HepG2 (cell line): ENCODE measurements around the gene SNRNP27. TPM values are rescaled to one million over a fixed set of nuclear protein-coding genes. Genes with fewer than 3 reads are reported as not detected.

Experiments
- CCAR2 ChIP-seq: fragments of 200-400 bp; formaldehyde crosslinking; optimal IDR thresholded peaks from 2 replicates; pipeline ENCODE3; 2018; ENCODE audit warnings: low read depth, mild to moderate bottlenecking, low read length, moderate library complexity
- FOXA1 ChIP-seq, 2 experiments: fragments of 450-650 bp in 1 of 2; sonication (generic) in 1 of 2; formaldehyde crosslinking in 1 of 2; IDR thresholded peaks; 2 replicates each; pipeline versions ENCODE4 v1.4.0 to v1.6.1; 2016 to 2020; ENCODE audit warnings: missing genetic modification reagents in 1 of 2
- HDAC1 ChIP-seq: sonication (generic); formaldehyde crosslinking; IDR thresholded peaks from 2 replicates; pipeline ENCODE4 v1.5.1; 2020; ENCODE audit warnings: mild to moderate bottlenecking, missing genetic modification reagents
- HNF4G ChIP-seq, 2 experiments: sonication (generic) in 1 of 2; formaldehyde crosslinking in 1 of 2; IDR thresholded peaks; 2 replicates each; pipeline versions ENCODE4 v1.4.0 to v1.6.1; 2011 to 2020; ENCODE audit warnings: borderline replicate concordance in 2 of 2, low read depth in 2 of 2, mild to moderate bottlenecking in 2 of 2, low read length in 1 of 2, missing genetic modification reagents in 1 of 2, moderate library complexity in 1 of 2
- KAT7 ChIP-seq: IDR thresholded peaks from 2 replicates; pipeline ENCODE4 v1.6.1; 2018; ENCODE audit warnings: borderline replicate concordance, missing compliant biosample characterization
- KDM1A ChIP-seq: IDR thresholded peaks from 2 replicates; pipeline ENCODE4 v1.6.1; 2016; ENCODE audit warnings: missing compliant biosample characterization
- NFIC ChIP-seq: IDR thresholded peaks from 2 replicates; pipeline ENCODE4 v1.6.1; 2012; ENCODE audit warnings: mild to moderate bottlenecking, low read length, inconsistent platforms
- POLR2A ChIP-seq, 2 experiments: IDR thresholded peaks; 2 replicates each; pipeline ENCODE4 v1.6.1; 2011; ENCODE audit warnings: low read depth in 2 of 2, low read length in 2 of 2, mild to moderate bottlenecking in 1 of 2, moderate library complexity in 1 of 2; ENCODE audit not compliant: insufficient read depth in 1 of 2
- RAD51 ChIP-seq: fragments of 450-650 bp; IDR thresholded peaks from 2 replicates; pipeline ENCODE4 v1.6.1; 2016; ENCODE audit warnings: borderline replicate concordance
- SAP130 ChIP-seq: IDR thresholded peaks from 2 replicates; pipeline ENCODE4 v1.6.1; 2016; ENCODE audit warnings: low read depth
- SOX5 ChIP-seq: IDR thresholded peaks from 2 replicates; pipeline ENCODE4 v1.6.1; 2016; ENCODE audit warnings: borderline replicate concordance
- THYN1 ChIP-seq: sonication (generic); formaldehyde crosslinking; IDR thresholded peaks from 2 replicates; pipeline ENCODE4 v1.8.1; 2023; ENCODE audit warnings: low read depth, mild to moderate bottlenecking, moderate library complexity, missing genetic modification reagents, borderline replicate concordance
- ZNF343 ChIP-seq: sonication (generic); formaldehyde crosslinking; IDR thresholded peaks from 2 replicates; pipeline ENCODE4 v1.4.0; 2020; ENCODE audit warnings: mild to moderate bottlenecking, missing genetic modification reagents
- ZSCAN31 ChIP-seq: sonication (generic); formaldehyde crosslinking; IDR thresholded peaks from 2 replicates; pipeline ENCODE4 v1.5.0; 2020; ENCODE audit warnings: low read depth, mild to moderate bottlenecking, missing genetic modification reagents
- polyA plus RNA-seq, 8 experiments: library from polyadenylated mRNA; depleted of rRNA in 3 of 8; stranded (reverse) in 7 of 8; unstranded in 1 of 8; fragments of >200 nt; fragmentation: Illumina TruSeq in 4 of 8; extraction: Trizol in 4 of 8; gene quantifications; 2 replicates each; pipeline versions ENCODE4 v1.2.1 to v1.2.3, GENCODE V29; 2011 to 2016; ENCODE audit warnings: low read depth in 4 of 8, missing spikeins in 1 of 8, mixed read lengths in 1 of 8; ENCODE audit not compliant: insufficient read depth in 1 of 8
- total RNA-seq, 5 experiments: library from RNA; depleted of rRNA; stranded (reverse); fragments of >200 nt; fragmentation: Illumina TruSeq; extraction: Trizol; gene quantifications; 2 replicates each; pipeline ENCODE4 v1.2.3, GENCODE V29; 2016; ENCODE audit warnings: low read depth in 1 of 5
- TF ChIP-seq, protein P1 (sequence below): sonication (generic); formaldehyde crosslinking; IDR thresholded peaks from 2 replicates; pipeline ENCODE4 v1.9.0; 2021; ENCODE audit warnings: missing genetic modification reagents, mild to moderate bottlenecking, borderline replicate concordance
- TF ChIP-seq, protein P2 (sequence below): sonication (generic); formaldehyde crosslinking; IDR thresholded peaks from 2 replicates; pipeline ENCODE4 v1.5.0; 2020; ENCODE audit warnings: mild to moderate bottlenecking, missing genetic modification reagents
- TF ChIP-seq, protein P3 (sequence below): sonication (generic); formaldehyde crosslinking; IDR thresholded peaks from 2 replicates; pipeline ENCODE4 v1.4.0; 2020; ENCODE audit warnings: missing genetic modification reagents, borderline replicate concordance
- TF ChIP-seq, protein P4 (sequence below): sonication (generic); formaldehyde crosslinking; IDR thresholded peaks from 2 replicates; pipeline ENCODE4 v1.9.0; 2021; ENCODE audit warnings: missing genetic modification reagents, borderline replicate concordance
- TF ChIP-seq, protein P5 (sequence below): sonication (generic); formaldehyde crosslinking; IDR thresholded peaks from 2 replicates; pipeline ENCODE4 v1.8.1; 2023; ENCODE audit warnings: mild to moderate bottlenecking, missing genetic modification reagents, borderline replicate concordance

The SNRNP27 gene
- total and polyA plus RNA-seq, 2 of the 13 experiments (the other 11 are each of a cell fraction or from before 2014, with no cell fraction given): 49.8 to 54.6 TPM

DNA sequence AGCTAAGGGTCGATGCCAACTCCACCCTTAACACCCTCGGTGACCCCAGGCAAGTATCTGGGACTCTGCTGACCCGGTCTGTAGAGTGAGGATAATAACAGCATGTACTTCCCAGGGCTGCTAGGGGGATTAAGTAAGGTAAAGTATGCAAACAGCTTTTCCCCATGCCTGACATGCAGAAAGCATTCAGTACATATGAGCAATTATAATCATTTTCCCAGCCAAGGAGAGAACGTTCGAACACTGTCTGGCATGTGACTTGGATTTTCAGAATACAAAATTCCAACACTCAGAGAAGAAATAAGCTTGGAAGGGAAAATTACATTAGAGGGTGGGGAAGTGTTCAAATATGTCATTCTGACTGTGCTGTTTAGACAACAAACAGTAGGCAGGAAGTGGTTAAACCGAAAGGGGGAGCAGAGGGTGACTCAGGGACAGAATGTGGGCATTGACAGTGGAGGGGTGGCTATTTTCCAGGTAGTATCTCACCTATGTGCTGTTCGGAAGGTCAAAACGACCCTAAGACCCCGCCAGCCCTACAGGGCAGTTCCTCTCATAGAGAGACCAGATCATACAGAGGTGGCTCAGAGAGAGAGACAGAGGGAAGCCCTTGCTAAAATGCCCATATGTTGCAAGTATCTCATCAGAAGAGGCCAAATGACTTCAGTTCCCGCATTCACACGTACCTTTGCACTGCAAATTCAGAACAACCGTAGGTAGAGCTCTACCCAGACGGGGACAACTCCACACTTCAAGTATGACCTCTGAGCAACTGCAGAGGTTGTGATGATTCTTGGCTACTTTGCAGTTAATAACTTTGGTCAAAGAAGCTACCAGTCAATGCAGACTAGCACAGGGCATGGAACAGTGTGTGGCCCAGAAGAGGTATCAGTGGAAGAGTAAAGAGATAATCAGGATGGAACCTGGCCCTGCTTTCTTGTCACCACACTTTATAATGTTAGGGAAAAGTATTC lies 52.9 kb downstream of the SNRNP27 start (continued):
- TF ChIP-seq SAP130 (CRISPR knock-in tag): peak; percentile 80
- peak; percentile 67; the same call in 1 of the 2 replicates for TF ChIP-seq ZSCAN31 (CRISPR knock-in tag)
- TF ChIP-seq NFIC: 0 out of 2 replicates have a peak, but pooled peaks have one; percentile 28
- no peak for TF ChIP-seq POLR2A (IDR thresholded peaks at IDR 0.05; ENCODE audit: insufficient read depth in 1 of 2, low read depth in 2 of 2, low read length in 2 of 2)
- peak; percentile 24; the same call in 1 of the 2 replicates for TF ChIP-seq SOX5 (CRISPR knock-in tag)
- peak; percentile 2; the same call in 1 of the 2 replicates for TF ChIP-seq HNF4G (IDR thresholded peaks at IDR 0.05; ENCODE audit: borderline replicate concordance, low read depth, low read length)
- TF ChIP-seq HNF4G (CRISPR knock-in tag; IDR thresholded peaks at IDR 0.05; ENCODE audit: borderline replicate concordance, low read depth): no peak
- TF ChIP-seq, protein P1, sequence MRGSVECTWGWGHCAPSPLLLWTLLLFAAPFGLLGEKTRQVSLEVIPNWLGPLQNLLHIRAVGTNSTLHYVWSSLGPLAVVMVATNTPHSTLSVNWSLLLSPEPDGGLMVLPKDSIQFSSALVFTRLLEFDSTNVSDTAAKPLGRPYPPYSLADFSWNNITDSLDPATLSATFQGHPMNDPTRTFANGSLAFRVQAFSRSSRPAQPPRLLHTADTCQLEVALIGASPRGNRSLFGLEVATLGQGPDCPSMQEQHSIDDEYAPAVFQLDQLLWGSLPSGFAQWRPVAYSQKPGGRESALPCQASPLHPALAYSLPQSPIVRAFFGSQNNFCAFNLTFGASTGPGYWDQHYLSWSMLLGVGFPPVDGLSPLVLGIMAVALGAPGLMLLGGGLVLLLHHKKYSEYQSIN (CRISPR knock-in tag): no peak
- 0 out of 2 replicates have a peak, but pooled peaks have one; percentile 32 for TF ChIP-seq THYN1 (CRISPR knock-in tag)
- TF ChIP-seq KAT7 (CRISPR knock-in tag): peak; percentile 25; the same call in 1 of the 2 replicates
- TF ChIP-seq RAD51: no peak
- TF ChIP-seq KDM1A (CRISPR knock-in tag): peak; percentile 87
- TF ChIP-seq ZNF343: no peak
- TF ChIP-seq, protein P2, sequence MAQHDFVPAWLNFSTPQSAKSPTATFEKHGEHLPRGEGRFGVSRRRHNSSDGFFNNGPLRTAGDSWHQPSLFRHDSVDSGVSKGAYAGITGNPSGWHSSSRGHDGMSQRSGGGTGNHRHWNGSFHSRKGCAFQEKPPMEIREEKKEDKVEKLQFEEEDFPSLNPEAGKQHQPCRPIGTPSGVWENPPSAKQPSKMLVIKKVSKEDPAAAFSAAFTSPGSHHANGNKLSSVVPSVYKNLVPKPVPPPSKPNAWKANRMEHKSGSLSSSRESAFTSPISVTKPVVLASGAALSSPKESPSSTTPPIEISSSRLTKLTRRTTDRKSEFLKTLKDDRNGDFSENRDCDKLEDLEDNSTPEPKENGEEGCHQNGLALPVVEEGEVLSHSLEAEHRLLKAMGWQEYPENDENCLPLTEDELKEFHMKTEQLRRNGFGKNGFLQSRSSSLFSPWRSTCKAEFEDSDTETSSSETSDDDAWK (CRISPR knock-in tag): no peak
- TF ChIP-seq, protein P3, sequence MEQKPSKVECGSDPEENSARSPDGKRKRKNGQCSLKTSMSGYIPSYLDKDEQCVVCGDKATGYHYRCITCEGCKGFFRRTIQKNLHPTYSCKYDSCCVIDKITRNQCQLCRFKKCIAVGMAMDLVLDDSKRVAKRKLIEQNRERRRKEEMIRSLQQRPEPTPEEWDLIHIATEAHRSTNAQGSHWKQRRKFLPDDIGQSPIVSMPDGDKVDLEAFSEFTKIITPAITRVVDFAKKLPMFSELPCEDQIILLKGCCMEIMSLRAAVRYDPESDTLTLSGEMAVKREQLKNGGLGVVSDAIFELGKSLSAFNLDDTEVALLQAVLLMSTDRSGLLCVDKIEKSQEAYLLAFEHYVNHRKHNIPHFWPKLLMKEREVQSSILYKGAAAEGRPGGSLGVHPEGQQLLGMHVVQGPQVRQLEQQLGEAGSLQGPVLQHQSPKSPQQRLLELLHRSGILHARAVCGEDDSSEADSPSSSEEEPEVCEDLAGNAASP (CRISPR knock-in tag): peak; percentile 82; the same call in 1 of the 2 replicates
- TF ChIP-seq HDAC1: 0 out of 2 replicates have a peak, but pooled peaks have one; percentile 59
- no peak for TF ChIP-seq FOXA1 (IDR thresholded peaks at IDR 0.05)
- 0 out of 2 replicates have a peak, but pooled peaks have one; percentile 34 for TF ChIP-seq FOXA1 (CRISPR knock-in tag; IDR thresholded peaks at IDR 0.05)
- TF ChIP-seq, protein P4, sequence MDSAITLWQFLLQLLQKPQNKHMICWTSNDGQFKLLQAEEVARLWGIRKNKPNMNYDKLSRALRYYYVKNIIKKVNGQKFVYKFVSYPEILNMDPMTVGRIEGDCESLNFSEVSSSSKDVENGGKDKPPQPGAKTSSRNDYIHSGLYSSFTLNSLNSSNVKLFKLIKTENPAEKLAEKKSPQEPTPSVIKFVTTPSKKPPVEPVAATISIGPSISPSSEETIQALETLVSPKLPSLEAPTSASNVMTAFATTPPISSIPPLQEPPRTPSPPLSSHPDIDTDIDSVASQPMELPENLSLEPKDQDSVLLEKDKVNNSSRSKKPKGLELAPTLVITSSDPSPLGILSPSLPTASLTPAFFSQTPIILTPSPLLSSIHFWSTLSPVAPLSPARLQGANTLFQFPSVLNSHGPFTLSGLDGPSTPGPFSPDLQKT (CRISPR knock-in tag): no peak
- TF ChIP-seq, protein P5, sequence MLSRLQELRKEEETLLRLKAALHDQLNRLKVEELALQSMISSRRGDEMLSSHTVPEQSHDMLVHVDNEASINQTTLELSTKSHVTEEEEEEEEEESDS (CRISPR knock-in tag): 0 out of 2 replicates have a peak, but pooled peaks have one; percentile 69
- TF ChIP-seq CCAR2: no peak
